Activated T-cell treated with anti-CD3 and anti-CD28 coated beads, Interleukin-2, amount 50 U/mL, for 4 hours (primary cell): ENCODE measurements around the gene REST. TPM values are rescaled to one million over a fixed set of nuclear protein-coding genes. Genes with fewer than 3 reads are reported as not detected.
"Not testable (repeated sequence)": the region's sequence is repeated elsewhere in the genome, so short reads cannot be mapped to it uniquely, and the experiment has no call there.

Experiments used
- ATAC-seq, 2 donors: fragments of 200-7000 bp; cut with Tn5 transposase; one replicate each; pipeline ENCODE4 v1.10.0; 2021
- DNase-seq: peaks from one replicate; pipeline ENCODE4 v3.0.0-alpha.2; 2020
- H3K27me3 Mint-ChIP-seq: one replicate; pipeline ENCODE4 v1.8.0; 2021; ENCODE audit warnings: low read depth, mixed read lengths
- H3K36me3 Mint-ChIP-seq: one replicate; pipeline ENCODE4 v1.8.0; 2022; ENCODE audit warnings: mixed read lengths; ENCODE audit not compliant: insufficient read depth
- H3K4me1 Mint-ChIP-seq: one replicate; pipeline ENCODE4 v1.8.0; 2021; ENCODE audit warnings: low read depth, mixed read lengths
- H3K4me3 Mint-ChIP-seq: one replicate; pipeline ENCODE4 v1.8.0; 2021; ENCODE audit warnings: mild to moderate bottlenecking, moderate library complexity, mixed read lengths
- H3K9me3 Mint-ChIP-seq: one replicate; pipeline ENCODE4 v1.8.0; 2021; ENCODE audit warnings: mixed read lengths
- total RNA-seq, 3 donors: library from RNA; stranded (reverse); gene quantifications; one replicate each; pipeline ENCODE4 v1.2.1, GENCODE V29; 2021

The REST gene
- total RNA-seq, 3 donors from 2014 or later = 36.0 to 43.4 (median 41.4) TPM

- no peaks in the 10 kb centered on the region for H3K9me3 Mint-ChIP-seq
- H3K4me1 Mint-ChIP-seq = no peaks in the 10 kb centered on the region
- no peaks in the 10 kb centered on the region for H3K27me3 Mint-ChIP-seq
- no peaks in the 10 kb centered on the region for H3K36me3 Mint-ChIP-seq
- DNase-seq (no peak), ATAC-seq (no peak)
- H3K4me3 Mint-ChIP-seq = no peak overlapping the region
Measured at GRCh38 chr4:56892691-56893090, 15.0 kb upstream of the REST start.

DNA sequence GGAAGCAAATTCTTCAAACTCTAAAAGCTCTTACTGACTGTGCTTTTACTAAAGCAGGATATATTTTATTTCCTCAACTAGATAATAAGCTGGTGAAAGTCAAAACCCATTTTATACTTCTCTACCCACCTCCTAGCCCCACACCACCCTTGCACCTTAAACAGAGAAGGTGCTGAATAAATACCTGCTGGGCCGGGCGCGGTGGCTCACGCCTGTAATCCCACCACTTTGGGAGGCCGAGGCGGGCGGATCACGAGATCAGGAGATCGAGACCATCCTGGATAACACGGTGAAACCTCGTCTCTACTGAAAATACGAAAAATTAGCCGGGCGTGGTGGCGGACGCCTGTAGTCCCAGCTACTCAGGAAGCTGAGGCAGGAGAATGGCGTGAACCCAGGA, 9.9 kb upstream of the REST start:
- H3K4me1 Mint-ChIP-seq, H3K9me3 Mint-ChIP-seq, H3K36me3 Mint-ChIP-seq, ATAC-seq, H3K4me3 Mint-ChIP-seq, DNase-seq, H3K27me3 Mint-ChIP-seq: not testable (repeated sequence)

GRCh38 chr4:56900186-56900585, 7.5 kb upstream of the REST start:
- not testable (repeated sequence) for H3K36me3 Mint-ChIP-seq, H3K9me3 Mint-ChIP-seq, DNase-seq, H3K4me3 Mint-ChIP-seq, H3K27me3 Mint-ChIP-seq, H3K4me1 Mint-ChIP-seq, ATAC-seq

DNA sequence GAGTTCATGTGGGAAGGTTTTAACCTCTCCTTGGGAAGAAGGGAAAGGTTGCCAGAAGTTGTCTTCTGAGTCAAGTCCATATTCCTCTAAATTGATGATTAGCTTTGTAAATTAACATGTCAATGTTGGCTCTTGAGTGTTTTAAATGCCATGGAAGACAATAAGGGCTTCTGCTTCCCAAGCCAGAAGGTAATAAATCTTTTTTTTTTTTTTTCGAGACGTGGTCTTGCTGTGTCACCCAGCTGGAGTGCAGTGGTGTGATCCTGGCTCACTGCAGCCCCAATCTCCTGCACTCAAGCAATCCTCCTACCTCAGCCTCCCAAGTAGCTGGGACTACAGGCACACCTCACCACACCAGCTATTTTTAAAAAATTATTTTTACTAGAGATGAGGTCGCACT, 5.0 kb upstream of the REST start:
- no peak overlapping the region for H3K4me3 Mint-ChIP-seq
- H3K9me3 Mint-ChIP-seq = no peaks in the 10 kb centered on the region
- ATAC-seq (no peak), DNase-seq (no peak)
- H3K4me1 Mint-ChIP-seq = peaks cover 12% of the 10 kb centered on the region
- no peaks in the 10 kb centered on the region for H3K27me3 Mint-ChIP-seq
- H3K36me3 Mint-ChIP-seq = no peaks in the 10 kb centered on the region

GRCh38 chr4:56905796-56906195, 1.9 kb upstream of the REST start:
- Mint-ChIP-seq H3K36me3 (peaks cover 7% of the 10 kb centered on the region), H3K9me3 (no peaks in the 10 kb centered on the region), H3K27me3 (no peaks in the 10 kb centered on the region), H3K4me3 (no peak overlapping the region), H3K4me1 (peaks cover 28% of the 10 kb centered on the region)
- no peak for ATAC-seq
- no peak for DNase-seq

DNA sequence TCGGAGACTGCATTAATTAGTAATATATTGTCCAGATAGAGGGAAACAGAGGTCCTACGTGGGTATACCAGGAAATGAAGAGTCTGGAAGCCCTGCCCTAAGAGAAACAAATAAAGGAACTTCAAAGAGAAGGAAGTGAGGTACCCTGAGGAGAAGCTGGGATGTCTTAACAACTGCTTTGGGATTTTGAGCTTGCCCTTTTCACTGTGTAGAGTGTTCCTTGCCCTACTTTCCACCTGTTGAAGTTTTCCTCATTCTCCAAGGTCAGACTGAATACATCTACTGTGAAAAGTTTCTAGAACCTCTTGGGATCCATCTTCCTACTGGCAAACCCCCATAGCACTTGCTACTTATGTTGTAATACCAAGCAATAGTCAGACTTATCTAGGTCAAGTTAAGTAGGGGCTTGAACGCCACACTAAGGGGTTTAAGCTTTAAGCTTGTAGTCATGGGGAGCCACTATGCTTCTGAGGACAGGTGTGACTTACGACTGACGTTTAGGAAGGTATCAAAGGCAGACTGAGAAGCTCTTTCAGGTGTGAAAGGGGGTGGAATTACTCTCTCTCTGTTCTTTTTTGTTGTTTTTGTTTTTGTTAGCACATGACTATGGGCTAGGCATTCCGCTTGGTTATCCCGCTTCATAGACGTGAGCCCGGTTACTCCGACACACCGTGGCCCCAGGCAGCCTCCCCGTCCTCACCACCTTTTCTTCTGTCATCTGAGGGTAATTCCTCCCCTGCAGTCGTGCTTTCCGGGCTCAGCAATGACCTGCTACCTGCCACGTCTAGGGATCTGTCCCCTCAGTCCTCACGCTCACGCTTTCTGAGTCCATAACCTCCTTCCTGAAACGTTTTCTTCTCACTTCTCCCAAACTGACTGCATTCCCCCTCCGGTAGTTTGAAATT, 959 bp upstream of the REST start:
- H3K27me3 Mint-ChIP-seq = no peaks in the 10 kb centered on the region
- H3K4me3 Mint-ChIP-seq = peak overlapping the region; percentile 93
- no peaks in the 10 kb centered on the region for H3K9me3 Mint-ChIP-seq
- no peak for ATAC-seq
- peaks cover 10% of the 10 kb centered on the region for H3K36me3 Mint-ChIP-seq
- peaks cover 38% of the 10 kb centered on the region for H3K4me1 Mint-ChIP-seq
- DNase-seq = no peak

DNA sequence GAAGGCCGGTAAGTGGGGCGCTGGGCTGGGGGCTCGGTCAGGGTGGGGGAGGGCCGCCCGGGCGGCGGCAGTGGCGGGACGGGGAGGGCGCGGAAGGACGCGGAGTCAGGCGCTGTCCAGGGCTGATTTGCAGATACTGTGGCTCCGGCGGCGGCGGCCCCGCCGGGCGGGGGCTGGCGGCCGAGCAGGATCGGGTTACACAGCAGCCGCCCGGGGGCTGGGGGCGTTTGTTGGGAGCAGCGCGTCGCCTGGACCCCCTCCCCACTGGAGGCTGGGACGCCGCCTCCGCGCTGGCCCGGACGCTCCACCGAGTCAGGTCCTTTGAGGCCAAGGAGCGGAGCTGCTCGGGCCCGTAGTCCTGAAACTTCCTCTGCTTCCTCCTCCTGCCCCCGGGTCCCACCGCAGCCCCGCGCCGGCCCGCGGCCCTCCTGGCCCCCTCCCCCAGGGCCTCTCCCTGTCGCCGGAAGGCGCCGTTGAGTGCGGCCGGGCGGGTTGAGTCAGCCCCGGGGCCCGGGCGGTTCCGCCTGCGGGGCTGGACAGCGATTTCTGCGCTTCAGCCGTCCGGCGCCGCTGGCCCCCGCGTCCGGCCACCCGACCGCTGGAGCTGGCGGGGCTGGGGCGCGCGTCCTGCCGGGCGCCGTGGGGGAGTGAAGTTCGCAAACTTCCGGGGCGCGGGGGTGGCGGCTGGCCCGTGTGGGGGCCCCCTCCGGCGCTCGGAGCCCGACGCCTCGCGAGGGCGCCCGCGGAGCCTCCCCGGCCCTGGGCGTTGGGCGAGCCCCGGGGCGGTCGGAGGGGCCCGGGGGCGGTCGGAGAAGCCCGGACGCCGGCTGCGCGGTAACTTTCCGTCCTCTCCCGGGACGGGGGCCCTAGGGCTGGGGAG, 746 bp downstream of the REST start:
- peak overlapping the region; percentile 98 for H3K4me3 Mint-ChIP-seq

GRCh38 chr4:56909086-56909894, 1.6 kb downstream of the REST start:
- H3K4me3 Mint-ChIP-seq = peak overlapping the region; percentile 98
- DNase-seq = peak; percentile 35
- H3K4me1 Mint-ChIP-seq = peaks cover 56% of the 10 kb centered on the region
- H3K9me3 Mint-ChIP-seq = no peaks in the 10 kb centered on the region
- peaks cover 10% of the 10 kb centered on the region for H3K36me3 Mint-ChIP-seq
- H3K27me3 Mint-ChIP-seq = no peaks in the 10 kb centered on the region
- peak; percentile 6 to 11 for ATAC-seq

More for the DNA sequence above, 746 bp downstream of the REST start:
- peak; percentile 69 to 73 for ATAC-seq
- peak; percentile 61 for DNase-seq
- Mint-ChIP-seq H3K9me3 (no peaks in the 10 kb centered on the region), H3K4me1 (peaks cover 48% of the 10 kb centered on the region), H3K27me3 (no peaks in the 10 kb centered on the region), H3K36me3 (peaks cover 10% of the 10 kb centered on the region)

DNA sequence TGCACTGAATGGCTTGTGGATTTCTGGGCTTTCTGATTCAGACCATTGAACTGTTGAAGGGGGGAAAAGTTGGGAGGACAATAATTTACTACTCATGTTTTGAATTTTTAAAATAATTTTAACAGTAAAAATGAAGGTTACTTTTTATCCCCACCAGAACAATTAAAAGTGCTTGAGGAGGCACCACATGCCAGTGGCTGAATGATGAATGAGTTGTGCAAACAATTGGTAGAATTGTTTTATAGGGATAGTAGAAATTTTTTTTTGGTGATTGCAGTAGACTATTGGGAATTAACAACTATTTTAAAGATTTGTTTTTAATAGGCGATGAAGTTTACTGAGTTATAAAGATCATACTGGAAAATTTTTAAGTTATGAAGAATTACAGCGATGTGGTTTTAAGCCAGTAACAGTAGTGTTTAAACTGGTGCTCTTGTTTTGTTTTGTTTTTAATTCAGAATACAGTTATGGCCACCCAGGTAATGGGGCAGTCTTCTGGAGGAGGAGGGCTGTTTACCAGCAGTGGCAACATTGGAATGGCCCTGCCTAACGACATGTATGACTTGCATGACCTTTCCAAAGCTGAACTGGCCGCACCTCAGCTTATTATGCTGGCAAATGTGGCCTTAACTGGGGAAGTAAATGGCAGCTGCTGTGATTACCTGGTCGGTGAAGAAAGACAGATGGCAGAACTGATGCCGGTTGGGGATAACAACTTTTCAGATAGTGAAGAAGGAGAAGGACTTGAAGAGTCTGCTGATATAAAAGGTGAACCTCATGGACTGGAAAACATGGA, 2.7 kb downstream of the REST start:
- Mint-ChIP-seq H3K4me1 (peaks cover 60% of the 10 kb centered on the region), H3K4me3 (peak overlapping the region; percentile 98), H3K9me3 (no peaks in the 10 kb centered on the region), H3K36me3 (peaks cover 10% of the 10 kb centered on the region), H3K27me3 (no peaks in the 10 kb centered on the region)
- no peak for ATAC-seq
- no peak for DNase-seq

DNA sequence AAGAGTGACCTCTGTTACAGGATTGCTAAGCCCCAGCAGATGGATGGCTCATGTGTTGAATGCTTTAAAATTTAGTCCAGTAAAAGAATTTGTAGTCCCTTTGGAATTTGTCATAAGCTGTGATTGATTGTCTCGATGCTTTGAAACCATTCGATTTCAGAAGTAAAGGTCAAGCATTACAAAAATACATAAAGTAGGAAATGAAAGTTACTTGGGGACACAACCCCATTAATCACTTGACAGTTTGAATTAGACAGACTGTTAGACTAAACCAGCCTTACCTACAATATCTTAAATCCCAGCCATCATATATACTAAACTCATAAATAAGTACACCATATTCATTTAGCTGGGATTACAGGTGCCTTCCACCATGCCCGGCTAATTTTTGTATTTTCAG, 6.6 kb downstream of the REST start:
- H3K36me3 Mint-ChIP-seq = peaks cover 11% of the 10 kb centered on the region
- H3K4me3 Mint-ChIP-seq = no peak overlapping the region
- no peak for ATAC-seq
- H3K27me3 Mint-ChIP-seq = no peaks in the 10 kb centered on the region
- DNase-seq = no peak
- no peaks in the 10 kb centered on the region for H3K9me3 Mint-ChIP-seq
- H3K4me1 Mint-ChIP-seq = peaks cover 65% of the 10 kb centered on the region

GRCh38 chr4:56914977-56915376, 7.3 kb downstream of the REST start:
- not testable (repeated sequence) for H3K4me3 Mint-ChIP-seq, ATAC-seq, DNase-seq, H3K9me3 Mint-ChIP-seq, H3K27me3 Mint-ChIP-seq
- peaks cover 62% of the 10 kb centered on the region for H3K4me1 Mint-ChIP-seq
- H3K36me3 Mint-ChIP-seq = peaks cover 10% of the 10 kb centered on the region

DNA sequence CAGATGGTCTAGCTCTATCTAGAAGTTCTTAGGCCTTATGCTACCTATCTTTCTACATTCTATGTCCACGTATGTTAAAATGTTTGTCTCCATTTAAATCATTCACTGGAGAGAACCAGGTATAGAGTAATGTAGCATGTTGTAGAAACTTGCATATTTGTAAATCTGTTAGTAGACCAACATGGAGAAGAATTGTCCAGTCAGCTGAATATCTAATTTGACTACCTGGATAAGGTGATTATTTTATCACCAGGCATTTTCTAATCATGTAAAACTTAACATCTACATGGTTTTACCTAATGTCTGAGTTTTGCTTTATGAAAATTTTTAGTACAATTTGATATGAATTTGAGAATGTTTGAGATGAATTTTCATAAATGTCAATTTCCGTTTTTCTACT, 19.5 kb downstream of the REST start:
- DNase-seq (no peak), ATAC-seq (no peak)
- H3K4me1 Mint-ChIP-seq = peaks cover 20% of the 10 kb centered on the region
- no peak overlapping the region for H3K4me3 Mint-ChIP-seq
- H3K36me3 Mint-ChIP-seq = peaks cover 43% of the 10 kb centered on the region
- H3K9me3 Mint-ChIP-seq = no peaks in the 10 kb centered on the region
- H3K27me3 Mint-ChIP-seq = no peaks in the 10 kb centered on the region

GRCh38 chr4:56930638-56931037, 22.9 kb downstream of the REST start:
- Mint-ChIP-seq H3K9me3 (no peaks in the 10 kb centered on the region), H3K4me3 (no peak overlapping the region), H3K36me3 (peaks cover 33% of the 10 kb centered on the region), H3K27me3 (no peaks in the 10 kb centered on the region), H3K4me1 (peaks cover 30% of the 10 kb centered on the region)
- DNase-seq (no peak), ATAC-seq (no peak)
